HG03045 (cell line): ENCODE results near the gene MAB21L3.

ENCODE experiments used
- ATAC-seq: cut with Tn5 transposase; IDR thresholded peaks from one replicate; pipeline ENCODE4 v1.9.1; 2021; ENCODE audit warnings: mild to moderate bottlenecking, moderate library complexity; ENCODE audit not compliant: unreplicated experiment

MAB21L3 gene

GRCh38 chr1:116110567-116111523 lies at the start of gene MAB21L3:
MAB21L3 (plus strand) TSS chr1:116111399; CDS start chr1:116112616, 1,217 bp downstream.
- peak; percentile 65 for ATAC-seq

- ATAC-seq: no peak
Measured at GRCh38 chr1:116062201-116062600, 49.0 kb upstream of the MAB21L3 start.

- no peak for ATAC-seq
Measured at GRCh38 chr1:116064616-116065015, 46.6 kb upstream of the MAB21L3 start.

GRCh38 chr1:116066868-116067565 lies 44.2 kb upstream of the MAB21L3 start:
- no peak for ATAC-seq

GRCh38 chr1:116067566-116067890 lies 43.7 kb upstream of the MAB21L3 start:
- ATAC-seq: no peak

- ATAC-seq: no peak
Measured at GRCh38 chr1:116075575-116075974, 35.6 kb upstream of the MAB21L3 start.

- ATAC-seq: no peak
Measured at GRCh38 chr1:116075990-116076389, 35.2 kb upstream of the MAB21L3 start.

- ATAC-seq: no peak
Measured at GRCh38 chr1:116076831-116077230, 34.4 kb upstream of the MAB21L3 start.

GRCh38 chr1:116078699-116079223 lies 32.4 kb upstream of the MAB21L3 start:
- ATAC-seq: no peak

- ATAC-seq: no peak
Measured at GRCh38 chr1:116087628-116088027, 23.6 kb upstream of the MAB21L3 start.

GRCh38 chr1:116089870-116090269 lies 21.3 kb upstream of the MAB21L3 start:
- ATAC-seq: no peak

GRCh38 chr1:116091083-116091482 lies 20.1 kb upstream of the MAB21L3 start:
- no peak for ATAC-seq

- no peak for ATAC-seq
Measured at GRCh38 chr1:116092752-116093489, 18.3 kb upstream of the MAB21L3 start.

- ATAC-seq: no peak
Measured at GRCh38 chr1:116095027-116095426, 16.2 kb upstream of the MAB21L3 start.

- no peak for ATAC-seq
Measured at GRCh38 chr1:116096013-116096618, 15.1 kb upstream of the MAB21L3 start.

GRCh38 chr1:116097626-116098025 lies 13.6 kb upstream of the MAB21L3 start:
- ATAC-seq: no peak

GRCh38 chr1:116099379-116099778 lies 11.8 kb upstream of the MAB21L3 start:
- ATAC-seq: no peak

- ATAC-seq: no peak
Measured at GRCh38 chr1:116099919-116100318, 11.3 kb upstream of the MAB21L3 start.

- ATAC-seq: no peak
Measured at GRCh38 chr1:116104667-116105066, 6.5 kb upstream of the MAB21L3 start.

GRCh38 chr1:116105996-116106395 lies 5.2 kb upstream of the MAB21L3 start:
- no peak for ATAC-seq

GRCh38 chr1:116106646-116107045 lies 4.6 kb upstream of the MAB21L3 start:
- ATAC-seq: no peak
